Fibroblast of gingiva (primary cell): Measurements from ENCODE around the gene FBLL1.
"Not testable (repeated sequence)": the region's sequence is repeated elsewhere in the genome, so short reads cannot be mapped to it uniquely, and the experiment has no call there.

Source experiments
- DNase-seq: peaks from one replicate; pipeline ENCODE4 v3.0.0-alpha.2; 2011; ENCODE audit warnings: low read depth

Gene FBLL1

GRCh38 chr5:168552146-168552545 is 23.0 kb downstream of the FBLL1 start:
- peak; percentile 93 for DNase-seq

- DNase-seq = peak; percentile 3
Observed at GRCh38 chr5:168553377-168554130, 24.4 kb downstream of the FBLL1 start.

- DNase-seq = no peak
Observed at GRCh38 chr5:168557389-168557788, 28.3 kb downstream of the FBLL1 start.

- no peak for DNase-seq
Observed at GRCh38 chr5:168562279-168562678, 33.2 kb downstream of the FBLL1 start.

GRCh38 chr5:168563959-168564358 is 34.9 kb downstream of the FBLL1 start:
- DNase-seq = no peak

GRCh38 chr5:168568738-168569137 is 39.6 kb downstream of the FBLL1 start:
- DNase-seq = no peak

- DNase-seq = no peak
Observed at GRCh38 chr5:168570490-168571328, 41.6 kb downstream of the FBLL1 start.

GRCh38 chr5:168573663-168574062 is 44.6 kb downstream of the FBLL1 start:
- not testable (repeated sequence) for DNase-seq

GRCh38 chr5:168574156-168574555 is 45.1 kb downstream of the FBLL1 start:
- not testable (repeated sequence) for DNase-seq

- no peak for DNase-seq
Observed at GRCh38 chr5:168575391-168576372, 46.6 kb downstream of the FBLL1 start.

GRCh38 chr5:168578006-168578405 is 48.9 kb downstream of the FBLL1 start:
- DNase-seq = no peak

GRCh38 chr5:168578538-168579487 is 49.7 kb downstream of the FBLL1 start, which contains the start of gene PANK3:
PANK3 (minus strand) TSS chr5:168579368; CDS start chr5:168579283, 85 bp downstream.
- DNase-seq = no peak

- DNase-seq = peak; percentile 99
Observed at GRCh38 chr5:168579488-168580226, 50.6 kb downstream of the FBLL1 start.

GRCh38 chr5:168580227-168580508 is 51.1 kb downstream of the FBLL1 start:
- no peak for DNase-seq
